ENCODE measurements around the gene MYO15A.

The MYO15A gene

GRCh38 chr17:18108401-18109312, at the start of gene MYO15A:
MYO15A (plus strand) TSS chr17:18108756; CDS start chr17:18118801, 10,045 bp downstream.
- DNase-seq (ENCODE audit: extremely low spot score, insufficient read length, low read depth) (no peak), FAIRE-seq (no peak)

- DNase-seq (ENCODE audit: extremely low spot score, insufficient read length, low read depth) (no peak), FAIRE-seq (no peak)
These were observed 49.3 kb upstream of the MYO15A start for GRCh38 chr17:18059283-18059682.

- FAIRE-seq: no peak
- no peak for DNase-seq (ENCODE audit: extremely low spot score, insufficient read length, low read depth)
These were observed 44.5 kb upstream of the MYO15A start for GRCh38 chr17:18064053-18064452.

- FAIRE-seq: no peak
- DNase-seq (ENCODE audit: extremely low spot score, insufficient read length, low read depth): no peak
These were observed 43.0 kb upstream of the MYO15A start for GRCh38 chr17:18065546-18065945.

- DNase-seq (ENCODE audit: extremely low spot score, insufficient read length, low read depth): no peak
- FAIRE-seq: no peak
These were observed 41.7 kb upstream of the MYO15A start for GRCh38 chr17:18066866-18067265.

GRCh38 chr17:18069101-18069500, 39.5 kb upstream of the MYO15A start:
- FAIRE-seq (no peak), DNase-seq (ENCODE audit: extremely low spot score, insufficient read length, low read depth) (no peak)

GRCh38 chr17:18070861-18071340, 37.7 kb upstream of the MYO15A start:
- FAIRE-seq (no peak), DNase-seq (ENCODE audit: extremely low spot score, insufficient read length, low read depth) (no peak)

- DNase-seq (ENCODE audit: extremely low spot score, insufficient read length, low read depth) (no peak), FAIRE-seq (no peak)
These were observed 36.8 kb upstream of the MYO15A start for GRCh38 chr17:18071751-18072150.

- FAIRE-seq (no peak), DNase-seq (ENCODE audit: extremely low spot score, insufficient read length, low read depth) (no peak)
These were observed 33.8 kb upstream of the MYO15A start for GRCh38 chr17:18074566-18075272.

- DNase-seq (ENCODE audit: extremely low spot score, insufficient read length, low read depth) (no peak), FAIRE-seq (no peak)
These were observed 31.6 kb upstream of the MYO15A start for GRCh38 chr17:18076936-18077335.

GRCh38 chr17:18079543-18079942, 29.0 kb upstream of the MYO15A start:
- no peak for FAIRE-seq
- DNase-seq (ENCODE audit: extremely low spot score, insufficient read length, low read depth): no peak

- no peak for FAIRE-seq
- no peak for DNase-seq (ENCODE audit: extremely low spot score, insufficient read length, low read depth)
These were observed 24.3 kb upstream of the MYO15A start for GRCh38 chr17:18084256-18084655.

GRCh38 chr17:18087610-18088491, 20.7 kb upstream of the MYO15A start, which contains the start of gene DRG2:
DRG2 (plus strand) TSS chr17:18087948; CDS start chr17:18088024, 76 bp downstream.
- FAIRE-seq (peak; percentile 93), DNase-seq (ENCODE audit: extremely low spot score, insufficient read length, low read depth) (peak; percentile 94)

- DNase-seq (ENCODE audit: extremely low spot score, insufficient read length, low read depth) (no peak), FAIRE-seq (no peak)
These were observed 18.9 kb upstream of the MYO15A start for GRCh38 chr17:18089613-18090012.

- no peak for FAIRE-seq
These were observed 14.7 kb upstream of the MYO15A start for GRCh38 chr17:18093616-18094408.

GRCh38 chr17:18094409-18094807, 14.1 kb upstream of the MYO15A start:
- DNase-seq (ENCODE audit: extremely low spot score, insufficient read length, low read depth) (no peak), FAIRE-seq (no peak)

More at GRCh38 chr17:18093616-18094408, 14.7 kb upstream of the MYO15A start:
- DNase-seq (ENCODE audit: extremely low spot score, insufficient read length, low read depth): no peak

GRCh38 chr17:18099516-18099915, 9.0 kb upstream of the MYO15A start:
- FAIRE-seq (no peak), DNase-seq (ENCODE audit: extremely low spot score, insufficient read length, low read depth) (no peak)

- no peak for DNase-seq (ENCODE audit: extremely low spot score, insufficient read length, low read depth)
- FAIRE-seq: no peak
These were observed 7.9 kb upstream of the MYO15A start for GRCh38 chr17:18100616-18101015.

- DNase-seq (ENCODE audit: extremely low spot score, insufficient read length, low read depth) (no peak), FAIRE-seq (no peak)
These were observed 6.7 kb upstream of the MYO15A start for GRCh38 chr17:18101828-18102227.

Data from GM18507 (cell line).